Measurements from ENCODE around the gene PKD1L1.

The PKD1L1 gene

GRCh38 chr7:47939425-47940036 is 8.7 kb downstream of the PKD1L1 start:
- H3K4me3 ChIP-seq (ENCODE audit: low read depth in 1 of 2, low read length in 1 of 2): no peak overlapping the region
- TF ChIP-seq, protein P1, sequence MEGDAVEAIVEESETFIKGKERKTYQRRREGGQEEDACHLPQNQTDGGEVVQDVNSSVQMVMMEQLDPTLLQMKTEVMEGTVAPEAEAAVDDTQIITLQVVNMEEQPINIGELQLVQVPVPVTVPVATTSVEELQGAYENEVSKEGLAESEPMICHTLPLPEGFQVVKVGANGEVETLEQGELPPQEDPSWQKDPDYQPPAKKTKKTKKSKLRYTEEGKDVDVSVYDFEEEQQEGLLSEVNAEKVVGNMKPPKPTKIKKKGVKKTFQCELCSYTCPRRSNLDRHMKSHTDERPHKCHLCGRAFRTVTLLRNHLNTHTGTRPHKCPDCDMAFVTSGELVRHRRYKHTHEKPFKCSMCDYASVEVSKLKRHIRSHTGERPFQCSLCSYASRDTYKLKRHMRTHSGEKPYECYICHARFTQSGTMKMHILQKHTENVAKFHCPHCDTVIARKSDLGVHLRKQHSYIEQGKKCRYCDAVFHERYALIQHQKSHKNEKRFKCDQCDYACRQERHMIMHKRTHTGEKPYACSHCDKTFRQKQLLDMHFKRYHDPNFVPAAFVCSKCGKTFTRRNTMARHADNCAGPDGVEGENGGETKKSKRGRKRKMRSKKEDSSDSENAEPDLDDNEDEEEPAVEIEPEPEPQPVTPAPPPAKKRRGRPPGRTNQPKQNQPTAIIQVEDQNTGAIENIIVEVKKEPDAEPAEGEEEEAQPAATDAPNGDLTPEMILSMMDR (IDR thresholded peaks at IDR 0.05): no peak
- H3K27ac ChIP-seq: no peak overlapping the region
- H3K9me3 ChIP-seq: no peaks in the 10 kb centered on the region
- H3K36me3 ChIP-seq: no peaks in the 10 kb centered on the region
- H3K4me1 ChIP-seq (ENCODE audit: control insufficient read depth in 1 of 2, insufficient read depth in 1 of 2, low read depth in 1 of 2, low read length in 1 of 2): peaks cover 17 to 18% of the 10 kb centered on the region in 2 experiments
- H3K27me3 ChIP-seq: no peaks in the 10 kb centered on the region

GRCh38 chr7:47938574-47939165 is 9.6 kb downstream of the PKD1L1 start:
- H3K27me3 ChIP-seq: no peaks in the 10 kb centered on the region
- no peaks in the 10 kb centered on the region for H3K36me3 ChIP-seq
- TF ChIP-seq, protein P1 (IDR thresholded peaks at IDR 0.05): no peak
- peaks cover 17 to 18% of the 10 kb centered on the region in 2 experiments for H3K4me1 ChIP-seq (ENCODE audit: control insufficient read depth in 1 of 2, insufficient read depth in 1 of 2, low read depth in 1 of 2, low read length in 1 of 2)
- H3K9me3 ChIP-seq: no peaks in the 10 kb centered on the region
- no peak overlapping the region for H3K27ac ChIP-seq
- no peak overlapping the region for H3K4me3 ChIP-seq (ENCODE audit: low read depth in 1 of 2, low read length in 1 of 2)

DNA sequence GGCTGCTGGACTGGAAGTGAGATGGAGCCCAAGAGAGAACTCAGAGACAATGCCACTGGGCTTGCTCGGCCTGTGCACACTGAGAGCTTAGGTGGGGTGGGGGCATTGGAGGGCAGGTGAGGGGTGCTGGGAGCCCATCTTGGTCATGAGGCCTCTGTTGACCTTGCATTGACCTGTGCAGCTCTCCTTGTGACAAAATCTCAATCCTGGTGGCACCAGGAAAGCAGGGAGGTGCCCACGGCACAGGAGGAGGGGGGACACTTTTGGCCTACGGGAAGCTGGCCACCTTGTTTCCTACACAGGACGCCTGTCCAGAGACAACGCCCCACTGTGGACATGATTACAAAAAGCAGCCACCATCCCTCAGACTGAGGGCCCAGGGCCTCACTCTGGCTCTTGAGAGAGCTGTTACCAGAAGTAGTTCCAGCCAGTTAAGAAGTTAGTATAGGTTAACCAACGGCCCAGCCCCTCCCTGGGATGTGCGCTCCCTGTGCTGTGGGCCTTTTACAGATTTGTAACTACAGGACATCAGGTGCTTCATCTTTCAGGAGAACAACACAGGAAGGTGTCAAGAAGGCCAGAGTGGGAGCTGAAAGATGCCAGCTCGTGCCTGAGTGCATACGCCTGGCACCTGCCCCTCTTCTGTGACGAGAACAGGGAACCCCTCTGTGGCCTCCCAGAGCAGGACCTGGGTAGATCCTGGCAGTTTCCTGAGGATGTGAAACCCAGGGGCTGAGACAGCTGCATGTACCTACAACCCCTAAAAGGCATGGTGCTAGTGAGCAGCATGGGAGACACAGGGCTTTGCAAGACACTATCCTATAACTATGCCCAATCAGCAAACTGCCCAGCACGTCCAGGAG is 10.3 kb downstream of the PKD1L1 start:
- Histone ChIP-seq H3K27me3 (no peaks in the 10 kb centered on the region), H3K27ac (no peak overlapping the region), H3K4me1 (ENCODE audit: control insufficient read depth in 1 of 2, insufficient read depth in 1 of 2, low read depth in 1 of 2, low read length in 1 of 2) (peaks cover 17 to 18% of the 10 kb centered on the region in 2 experiments), H3K4me3 (ENCODE audit: low read depth in 1 of 2, low read length in 1 of 2) (no peak overlapping the region), H3K36me3 (no peaks in the 10 kb centered on the region), H3K9me3 (no peaks in the 10 kb centered on the region)
- TF ChIP-seq, protein P1 (IDR thresholded peaks at IDR 0.05): no peak

DNA sequence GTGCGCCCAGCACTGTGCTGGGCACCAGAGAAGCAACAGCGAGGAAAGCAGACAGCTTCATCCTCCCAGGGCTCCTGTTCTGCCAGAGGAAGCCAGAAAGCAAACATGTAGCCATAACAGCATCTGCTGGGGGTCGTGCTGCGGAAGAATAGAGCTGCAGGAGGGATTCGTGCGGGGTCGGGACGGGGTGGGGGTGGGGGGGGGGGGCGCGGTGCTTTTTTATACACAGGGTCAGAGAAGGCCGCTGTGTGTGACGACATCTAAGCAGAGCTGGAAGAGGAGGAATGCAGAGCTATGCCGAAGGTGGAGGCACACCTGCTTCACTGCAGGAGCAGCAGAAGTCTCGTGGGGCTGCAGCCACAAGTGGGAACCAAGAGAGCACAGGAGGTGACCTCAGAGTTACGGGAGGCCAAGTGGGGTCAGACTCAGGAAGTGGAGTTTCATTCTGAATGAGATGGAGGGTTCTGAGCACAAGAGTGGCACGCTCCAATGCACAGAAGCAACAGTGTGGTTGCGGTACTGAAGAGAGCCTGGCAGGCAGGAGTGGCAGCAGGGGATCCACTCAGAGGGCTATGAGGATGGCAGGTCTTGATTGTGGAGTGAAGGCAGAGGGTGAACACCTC is 11.1 kb downstream of the PKD1L1 start:
- no peak overlapping the region for H3K4me3 ChIP-seq (ENCODE audit: low read depth in 1 of 2, low read length in 1 of 2)
- H3K27me3 ChIP-seq: no peaks in the 10 kb centered on the region
- no peaks in the 10 kb centered on the region for H3K36me3 ChIP-seq
- TF ChIP-seq, protein P1 (IDR thresholded peaks at IDR 0.05): no peak
- H3K4me1 ChIP-seq (ENCODE audit: control insufficient read depth in 1 of 2, insufficient read depth in 1 of 2, low read depth in 1 of 2, low read length in 1 of 2): peaks cover 15 to 18% of the 10 kb centered on the region in 2 experiments
- H3K9me3 ChIP-seq: no peaks in the 10 kb centered on the region
- H3K27ac ChIP-seq: no peak overlapping the region

DNA sequence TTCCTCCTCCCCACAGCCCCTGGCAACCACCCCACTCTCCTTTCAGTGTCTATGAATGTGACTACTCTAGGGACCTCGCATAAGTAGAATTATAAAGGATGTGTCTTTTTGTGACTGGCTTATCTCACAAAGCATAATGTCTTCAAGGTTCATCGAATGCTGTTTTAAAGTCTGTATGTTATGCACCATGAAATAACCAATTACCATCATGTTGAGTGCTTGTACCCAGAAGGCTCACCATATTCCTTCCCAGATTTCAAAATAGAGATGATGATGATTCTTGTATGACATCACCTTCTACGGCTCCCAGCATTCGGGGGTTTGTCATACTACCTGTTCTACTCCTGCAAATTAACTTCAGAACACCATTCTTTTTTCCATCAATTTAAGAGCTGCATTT is 11.9 kb downstream of the PKD1L1 start:
- peaks cover 7 to 9% of the 10 kb centered on the region in 2 experiments for H3K4me1 ChIP-seq (ENCODE audit: control insufficient read depth in 1 of 2, insufficient read depth in 1 of 2, low read depth in 1 of 2, low read length in 1 of 2)
- TF ChIP-seq, protein P1 (IDR thresholded peaks at IDR 0.05): no peak
- H3K36me3 ChIP-seq: no peaks in the 10 kb centered on the region
- H3K9me3 ChIP-seq: no peaks in the 10 kb centered on the region
- H3K27ac ChIP-seq: no peak overlapping the region
- H3K27me3 ChIP-seq: no peaks in the 10 kb centered on the region
- no peak overlapping the region for H3K4me3 ChIP-seq (ENCODE audit: low read depth in 1 of 2, low read length in 1 of 2)

All from neutrophil (primary cell).